ENCODE data around the gene GDF7.
"Not testable (repeated sequence)": the region's sequence is repeated elsewhere in the genome, so short reads cannot be mapped to it uniquely, and the experiment has no call there.

- not testable (repeated sequence) for TF ChIP-seq MYC (IDR thresholded peaks at IDR 0.05; ENCODE audit: low read depth, low read length); CTCF (IDR thresholded peaks at IDR 0.05; ENCODE audit: low read depth, low read length); POLR2A (IDR thresholded peaks at IDR 0.05; ENCODE audit: extremely low read depth, insufficient read length)
Measured at GRCh38 chr2:20711641-20712040, 44.7 kb downstream of the GDF7 start.

Measured in NB4 (cell line).